Neuron (in vitro differentiated cells): ENCODE data around the gene LRRC27.
"Not testable (repeated sequence)": the region's sequence is repeated elsewhere in the genome, so short reads cannot be mapped to it uniquely, and the experiment has no call there.

Source experiments
- H2AFZ ChIP-seq: one replicate; pipeline ENCODE4 v1.6.1; 2013; ENCODE audit warnings: low read depth, mild to moderate bottlenecking, inconsistent platforms, low read length, moderate library complexity
- H3K27me3 ChIP-seq: one replicate; pipeline ENCODE4 v1.6.1; 2013; ENCODE audit warnings: low read length; ENCODE audit not compliant: insufficient read depth
- H3K36me3 ChIP-seq: one replicate; pipeline ENCODE4 v1.6.1; 2013; ENCODE audit warnings: low read length; ENCODE audit not compliant: insufficient read depth
- H3K4me1 ChIP-seq: one replicate; pipeline ENCODE4 v1.6.1; 2013; ENCODE audit warnings: low read length; ENCODE audit not compliant: insufficient read depth
- H3K4me3 ChIP-seq: 2 replicates; pipeline ENCODE4 v1.5.1; 2013; ENCODE audit warnings: mild to moderate bottlenecking, low read length, moderate library complexity
- H3K9me3 ChIP-seq: one replicate; pipeline ENCODE4 v1.6.1; 2013; ENCODE audit warnings: low read length

Gene LRRC27

GRCh38 chr10:132344386-132344785 is 12.4 kb downstream of the LRRC27 start:
- Histone ChIP-seq H3K9me3 (peaks cover 5% of the 10 kb centered on the region), H2AFZ (no peak overlapping the region), H3K4me3 (no peak overlapping the region), H3K4me1 (no peaks in the 10 kb centered on the region), H3K27me3 (no peaks in the 10 kb centered on the region), H3K36me3 (peaks cover 47% of the 10 kb centered on the region)

GRCh38 chr10:132345345-132345744 is 13.4 kb downstream of the LRRC27 start:
- Histone ChIP-seq H3K9me3 (peaks cover 5% of the 10 kb centered on the region), H3K27me3 (no peaks in the 10 kb centered on the region), H3K36me3 (peaks cover 42% of the 10 kb centered on the region), H3K4me3 (no peak overlapping the region), H2AFZ (no peak overlapping the region), H3K4me1 (no peaks in the 10 kb centered on the region)

- no peak overlapping the region for H3K4me3 ChIP-seq
- peaks cover 3% of the 10 kb centered on the region for H3K9me3 ChIP-seq
- H3K27me3 ChIP-seq = no peaks in the 10 kb centered on the region
- no peak overlapping the region for H2AFZ ChIP-seq
- peaks cover 39% of the 10 kb centered on the region for H3K36me3 ChIP-seq
- no peaks in the 10 kb centered on the region for H3K4me1 ChIP-seq
These were observed 14.8 kb downstream of the LRRC27 start for GRCh38 chr10:132346806-132347205.

- no peak overlapping the region for H3K4me3 ChIP-seq
- peaks cover 1% of the 10 kb centered on the region for H3K9me3 ChIP-seq
- no peak overlapping the region for H2AFZ ChIP-seq
- peaks cover 38% of the 10 kb centered on the region for H3K36me3 ChIP-seq
- H3K27me3 ChIP-seq = no peaks in the 10 kb centered on the region
- no peaks in the 10 kb centered on the region for H3K4me1 ChIP-seq
These were observed 15.4 kb downstream of the LRRC27 start for GRCh38 chr10:132347211-132347930.

- H2AFZ ChIP-seq = no peak overlapping the region
- no peak overlapping the region for H3K4me3 ChIP-seq
- no peaks in the 10 kb centered on the region for H3K27me3 ChIP-seq
- no peaks in the 10 kb centered on the region for H3K4me1 ChIP-seq
- H3K9me3 ChIP-seq = no peaks in the 10 kb centered on the region
- H3K36me3 ChIP-seq = peaks cover 38% of the 10 kb centered on the region
These were observed 15.9 kb downstream of the LRRC27 start for GRCh38 chr10:132347931-132348267.

GRCh38 chr10:132349766-132350165 is 17.8 kb downstream of the LRRC27 start:
- Histone ChIP-seq H3K27me3 (no peaks in the 10 kb centered on the region), H3K36me3 (peaks cover 26% of the 10 kb centered on the region), H3K4me1 (no peaks in the 10 kb centered on the region), H3K4me3 (no peak overlapping the region), H3K9me3 (no peaks in the 10 kb centered on the region), H2AFZ (no peak overlapping the region)

GRCh38 chr10:132350391-132350790 is 18.4 kb downstream of the LRRC27 start:
- Histone ChIP-seq H3K9me3 (no peaks in the 10 kb centered on the region), H3K4me3 (no peak overlapping the region), H3K36me3 (peaks cover 20% of the 10 kb centered on the region), H2AFZ (no peak overlapping the region), H3K4me1 (no peaks in the 10 kb centered on the region), H3K27me3 (no peaks in the 10 kb centered on the region)

- Histone ChIP-seq H3K27me3 (no peaks in the 10 kb centered on the region), H3K4me1 (no peaks in the 10 kb centered on the region), H3K9me3 (no peaks in the 10 kb centered on the region), H3K36me3 (peaks cover 14% of the 10 kb centered on the region), H3K4me3 (no peak overlapping the region), H2AFZ (no peak overlapping the region)
These were observed 19.0 kb downstream of the LRRC27 start for GRCh38 chr10:132350946-132351345.

- Histone ChIP-seq H3K4me1 (no peaks in the 10 kb centered on the region), H3K9me3 (no peaks in the 10 kb centered on the region), H3K4me3 (no peak overlapping the region), H3K27me3 (no peaks in the 10 kb centered on the region), H2AFZ (no peak overlapping the region), H3K36me3 (peaks cover 14% of the 10 kb centered on the region)
These were observed 19.6 kb downstream of the LRRC27 start for GRCh38 chr10:132351611-132352010.

- H3K9me3 ChIP-seq, H2AFZ ChIP-seq, H3K27me3 ChIP-seq, H3K4me3 ChIP-seq, H3K4me1 ChIP-seq: not testable (repeated sequence)
- peaks cover 14% of the 10 kb centered on the region for H3K36me3 ChIP-seq
These were observed 20.7 kb downstream of the LRRC27 start for GRCh38 chr10:132352462-132353308.

GRCh38 chr10:132353456-132354355 is 21.7 kb downstream of the LRRC27 start:
- Histone ChIP-seq H3K4me1 (no peaks in the 10 kb centered on the region), H3K36me3 (peaks cover 7% of the 10 kb centered on the region), H3K4me3 (no peak overlapping the region), H3K9me3 (no peaks in the 10 kb centered on the region), H2AFZ (no peak overlapping the region), H3K27me3 (no peaks in the 10 kb centered on the region)

- Histone ChIP-seq H3K36me3 (no peaks in the 10 kb centered on the region), H2AFZ (no peak overlapping the region)
These were observed 22.5 kb downstream of the LRRC27 start for GRCh38 chr10:132354356-132355094.

More at GRCh38 chr10:132354356-132355094, 22.5 kb downstream of the LRRC27 start:
- Histone ChIP-seq H3K9me3 (no peaks in the 10 kb centered on the region), H3K27me3 (no peaks in the 10 kb centered on the region), H3K4me3 (no peak overlapping the region), H3K4me1 (no peaks in the 10 kb centered on the region)
